Glutamatergic neuron (in vitro differentiated cells): ENCODE data around the gene CD164. TPM values are rescaled to one million over a fixed set of nuclear protein-coding genes. Genes with fewer than 3 reads are reported as not detected.
"Not testable (repeated sequence)": the region's sequence is repeated elsewhere in the genome, so short reads cannot be mapped to it uniquely, and the experiment has no call there.

ENCODE experiments used
- DNase-seq: peaks from one replicate; pipeline ENCODE4 v3.0.0; 2022
- H3K27ac Mint-ChIP-seq: one replicate; pipeline ENCODE4 v1.8.0; 2020; ENCODE audit warnings: mild to moderate bottlenecking, mixed read lengths, inconsistent platforms; ENCODE audit not compliant: unreplicated experiment
- H3K27me3 Mint-ChIP-seq: one replicate; pipeline ENCODE4 v1.8.0; 2020; ENCODE audit warnings: mild to moderate bottlenecking, moderate library complexity, mixed read lengths, inconsistent platforms; ENCODE audit not compliant: unreplicated experiment
- H3K36me3 Mint-ChIP-seq: one replicate; pipeline ENCODE4 v1.8.0; 2020; ENCODE audit warnings: mild to moderate bottlenecking, mixed read lengths, inconsistent platforms; ENCODE audit not compliant: unreplicated experiment
- H3K4me1 Mint-ChIP-seq: one replicate; pipeline ENCODE4 v1.8.0; 2020; ENCODE audit warnings: mild to moderate bottlenecking, low read depth, mixed read lengths, inconsistent platforms; ENCODE audit not compliant: unreplicated experiment
- H3K4me3 Mint-ChIP-seq: one replicate; pipeline ENCODE4 v1.8.0; 2020; ENCODE audit warnings: mild to moderate bottlenecking, mixed read lengths, inconsistent platforms; ENCODE audit not compliant: unreplicated experiment
- H3K9me3 Mint-ChIP-seq: one replicate; pipeline ENCODE4 v1.8.0; 2020; ENCODE audit warnings: mild to moderate bottlenecking, moderate library complexity, mixed read lengths, inconsistent platforms; ENCODE audit not compliant: unreplicated experiment
- CTCF ChIP-seq: fragments of 200-600 bp; sonication (generic); IDR thresholded peaks from one replicate; pipeline ENCODE4 v1.5.0; 2021; ENCODE audit not compliant: partially characterized antibody, unreplicated experiment
- total RNA-seq: library from RNA; stranded (reverse); fragmentation: NEBNext Ultra II Directional; extraction: Animal tissue kit (Norgen Biotek cat#: 25700); gene quantifications from one replicate; pipeline ENCODE4 v1.2.1, GENCODE V29; 2021; ENCODE audit not compliant: unreplicated experiment

Gene CD164
- total RNA-seq, 1 donor from 2014 or later = 45.5 TPM

- no peak overlapping the region for H3K4me3 Mint-ChIP-seq
- DNase-seq = no peak
- no peak overlapping the region for H3K27ac Mint-ChIP-seq
Observed at GRCh38 chr6:109342506-109342905, 39.8 kb downstream of the CD164 start.

GRCh38 chr6:109340811-109341210 lies 41.5 kb downstream of the CD164 start:
- Mint-ChIP-seq H3K4me3 (no peak overlapping the region), H3K27ac (no peak overlapping the region), H3K36me3 (no peaks in the 10 kb centered on the region), H3K4me1 (no peaks in the 10 kb centered on the region), H3K9me3 (peaks cover 5% of the 10 kb centered on the region), H3K27me3 (peaks cover 2% of the 10 kb centered on the region)
- no peak for TF ChIP-seq CTCF
- DNase-seq = no peak

More at GRCh38 chr6:109342506-109342905, 39.8 kb downstream of the CD164 start:
- Mint-ChIP-seq H3K27me3 (peaks cover 2% of the 10 kb centered on the region), H3K36me3 (no peaks in the 10 kb centered on the region), H3K4me1 (no peaks in the 10 kb centered on the region), H3K9me3 (no peaks in the 10 kb centered on the region)
- TF ChIP-seq CTCF = no peak

GRCh38 chr6:109339906-109340678 lies 42.2 kb downstream of the CD164 start:
- Mint-ChIP-seq H3K36me3 (no peaks in the 10 kb centered on the region), H3K4me1 (no peaks in the 10 kb centered on the region), H3K27me3 (peaks cover 2% of the 10 kb centered on the region), H3K4me3 (no peak overlapping the region), H3K27ac (no peak overlapping the region), H3K9me3 (peaks cover 5% of the 10 kb centered on the region)
- TF ChIP-seq CTCF = no peak
- no peak for DNase-seq

- Mint-ChIP-seq H3K9me3 (peaks cover 6% of the 10 kb centered on the region), H3K4me3 (no peak overlapping the region), H3K27me3 (peaks cover 2% of the 10 kb centered on the region), H3K4me1 (no peaks in the 10 kb centered on the region), H3K27ac (no peak overlapping the region), H3K36me3 (no peaks in the 10 kb centered on the region)
- no peak for DNase-seq
- TF ChIP-seq CTCF = no peak
Observed at GRCh38 chr6:109336221-109336961, 45.9 kb downstream of the CD164 start.

GRCh38 chr6:109333870-109334269 lies 48.4 kb downstream of the CD164 start:
- not testable (repeated sequence) for H3K9me3 Mint-ChIP-seq, H3K36me3 Mint-ChIP-seq, H3K4me1 Mint-ChIP-seq, H3K27me3 Mint-ChIP-seq, DNase-seq, H3K4me3 Mint-ChIP-seq, H3K27ac Mint-ChIP-seq
